Pons (tissue), 1 donor: Measurements from ENCODE around the gene ZP4.
A peak's percentile ranks its signal among the peaks of the same experiment; 100 is the strongest.
"Not testable (repeated sequence)": the region's sequence is repeated elsewhere in the genome, so short reads cannot be mapped to it uniquely, and the experiment has no call there.

Experiments used
- DNase-seq: peaks from one replicate; pipeline ENCODE4 v3.0.0-alpha.2; 2016; ENCODE audit warnings: low spot score

The ZP4 gene

GRCh38 chr1:237877631-237878030 lies 13.1 kb downstream of the ZP4 start:
- peak; percentile 64 for DNase-seq

GRCh38 chr1:237875291-237875690 lies 15.4 kb downstream of the ZP4 start:
- no peak for DNase-seq

GRCh38 chr1:237873487-237874211 lies 17.1 kb downstream of the ZP4 start:
- no peak for DNase-seq

GRCh38 chr1:237868817-237869600 lies 21.7 kb downstream of the ZP4 start:
- DNase-seq: no peak

- DNase-seq: no peak
Observed at GRCh38 chr1:237867380-237867888, 23.3 kb downstream of the ZP4 start.

- peak; percentile 61 for DNase-seq
Observed at GRCh38 chr1:237864338-237865244, 26.1 kb downstream of the ZP4 start.

GRCh38 chr1:237863234-237863633 lies 27.5 kb downstream of the ZP4 start:
- DNase-seq: no peak

GRCh38 chr1:237861944-237862343 lies 28.8 kb downstream of the ZP4 start:
- no peak for DNase-seq

GRCh38 chr1:237858992-237859391 lies 31.7 kb downstream of the ZP4 start:
- DNase-seq: no peak

GRCh38 chr1:237857455-237857854 lies 33.3 kb downstream of the ZP4 start:
- DNase-seq: no peak

GRCh38 chr1:237852342-237852741 lies 38.4 kb downstream of the ZP4 start:
- no peak for DNase-seq

- peak; percentile 56 for DNase-seq
Observed at GRCh38 chr1:237851210-237851845, 39.4 kb downstream of the ZP4 start.

- not testable (repeated sequence) for DNase-seq
Observed at GRCh38 chr1:237843516-237843915, 47.2 kb downstream of the ZP4 start.

- DNase-seq: no peak
Observed at GRCh38 chr1:237841485-237841884, 49.2 kb downstream of the ZP4 start.

GRCh38 chr1:237838904-237839534 lies 51.7 kb downstream of the ZP4 start:
- DNase-seq: no peak

- no peak for DNase-seq
Observed at GRCh38 chr1:237838320-237838719, 52.4 kb downstream of the ZP4 start.

- DNase-seq: no peak
Observed at GRCh38 chr1:237834461-237834860, 56.3 kb downstream of the ZP4 start.

- no peak for DNase-seq
Observed at GRCh38 chr1:237834048-237834447, 56.7 kb downstream of the ZP4 start.

- DNase-seq: no peak
Observed at GRCh38 chr1:237832858-237833257, 57.9 kb downstream of the ZP4 start.
